Activated B cell treated with CpG ODN at 0.5 μM for 24 hours (primary cell): ENCODE results near the gene TESMIN. TPM values are rescaled to one million over a fixed set of nuclear protein-coding genes. Genes with fewer than 3 reads are reported as not detected.

ENCODE experiments used
- ATAC-seq: fragments of 200-7000 bp; cut with Tn5 transposase; one replicate; pipeline ENCODE4 v1.10.0; 2021; ENCODE audit warnings: low read depth, mild to moderate bottlenecking, moderate library complexity
- CTCF ChIA-PET: fragments of 350-600 bp; sonication (Branson Sonifier 250); formaldehyde crosslinking; loops from one replicate; lab custom pipeline; 2021; ENCODE audit warnings: antibody characterized with exemption; lab: Charles Lee
- POLR2A ChIA-PET: fragments of 350-600 bp; sonication (Branson Sonifier 250); formaldehyde crosslinking; loops from one replicate; lab custom pipeline; 2021; ENCODE audit warnings: antibody characterized with exemption; lab: Charles Lee
- DNase-seq: peaks from one replicate; pipeline ENCODE4 v3.0.0; 2022
- H3K27ac Mint-ChIP-seq: one replicate; pipeline ENCODE4 v1.8.0; 2020; ENCODE audit warnings: mixed read lengths
- H3K27me3 Mint-ChIP-seq: one replicate; pipeline ENCODE4 v1.8.0; 2021; ENCODE audit warnings: mixed read lengths
- H3K36me3 Mint-ChIP-seq: one replicate; pipeline ENCODE4 v1.8.0; 2021; ENCODE audit warnings: low read depth, mixed read lengths
- H3K4me1 Mint-ChIP-seq: one replicate; pipeline ENCODE4 v1.8.0; 2021; ENCODE audit warnings: mixed read lengths
- H3K4me3 Mint-ChIP-seq: one replicate; pipeline ENCODE4 v1.8.0; 2020; ENCODE audit warnings: mild to moderate bottlenecking, mixed read lengths
- H3K9me3 Mint-ChIP-seq: one replicate; pipeline ENCODE4 v1.8.0; 2020; ENCODE audit warnings: mixed read lengths
- intact Hi-C: fragments of 100-400 bp; cut with micrococcal nuclease; formaldehyde crosslinking; loops from one replicate; pipeline ENCODE4 v1.15.1; 2024
- total RNA-seq: library from RNA; stranded (reverse); gene quantifications from 2 replicates; pipeline ENCODE4 v1.2.3, GENCODE V29; 2022
- TF ChIP-seq, protein P1 (sequence below): fragments of 200-600 bp; IDR thresholded peaks from one replicate; pipeline ENCODE4 v1.8.0; 2022; ENCODE audit warnings: antibody characterized with exemption, mild to moderate bottlenecking

Gene TESMIN
- total RNA-seq, 1 donor from 2014 or later = 3.0 TPM

DNA sequence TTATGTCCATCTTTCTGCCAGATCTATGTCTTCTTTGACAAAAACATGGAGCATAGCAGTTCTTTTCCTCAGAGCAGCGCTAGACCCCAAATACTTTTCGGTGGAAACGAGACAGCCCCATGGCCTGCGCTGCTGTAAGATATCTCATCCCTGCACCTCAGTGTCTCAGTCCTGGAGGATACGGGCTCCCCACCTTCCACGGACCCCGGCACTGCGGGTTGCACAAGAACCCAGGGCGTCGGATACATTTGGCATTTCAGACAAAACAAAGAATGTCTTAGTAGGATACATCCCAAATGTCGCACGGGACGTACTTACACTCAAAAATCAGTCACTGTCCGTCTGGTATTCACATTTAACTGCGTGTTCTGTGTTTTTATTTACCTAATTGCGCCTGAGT, 76.9 kb downstream of the TESMIN start:
- ChIA-PET POLR2A (no interaction called here), CTCF (no interaction called here)
- Mint-ChIP-seq H3K4me3 (no peak overlapping the region), H3K4me1 (no peaks in the 10 kb centered on the region), H3K27me3 (peaks cover 23% of the 10 kb centered on the region), H3K36me3 (no peaks in the 10 kb centered on the region), H3K27ac (no peak overlapping the region), H3K9me3 (no peaks in the 10 kb centered on the region)
- no peak for ATAC-seq
- TF ChIP-seq, protein P1, sequence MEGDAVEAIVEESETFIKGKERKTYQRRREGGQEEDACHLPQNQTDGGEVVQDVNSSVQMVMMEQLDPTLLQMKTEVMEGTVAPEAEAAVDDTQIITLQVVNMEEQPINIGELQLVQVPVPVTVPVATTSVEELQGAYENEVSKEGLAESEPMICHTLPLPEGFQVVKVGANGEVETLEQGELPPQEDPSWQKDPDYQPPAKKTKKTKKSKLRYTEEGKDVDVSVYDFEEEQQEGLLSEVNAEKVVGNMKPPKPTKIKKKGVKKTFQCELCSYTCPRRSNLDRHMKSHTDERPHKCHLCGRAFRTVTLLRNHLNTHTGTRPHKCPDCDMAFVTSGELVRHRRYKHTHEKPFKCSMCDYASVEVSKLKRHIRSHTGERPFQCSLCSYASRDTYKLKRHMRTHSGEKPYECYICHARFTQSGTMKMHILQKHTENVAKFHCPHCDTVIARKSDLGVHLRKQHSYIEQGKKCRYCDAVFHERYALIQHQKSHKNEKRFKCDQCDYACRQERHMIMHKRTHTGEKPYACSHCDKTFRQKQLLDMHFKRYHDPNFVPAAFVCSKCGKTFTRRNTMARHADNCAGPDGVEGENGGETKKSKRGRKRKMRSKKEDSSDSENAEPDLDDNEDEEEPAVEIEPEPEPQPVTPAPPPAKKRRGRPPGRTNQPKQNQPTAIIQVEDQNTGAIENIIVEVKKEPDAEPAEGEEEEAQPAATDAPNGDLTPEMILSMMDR = no peak
- intact Hi-C loops = no loop called here
- no peak for DNase-seq

DNA sequence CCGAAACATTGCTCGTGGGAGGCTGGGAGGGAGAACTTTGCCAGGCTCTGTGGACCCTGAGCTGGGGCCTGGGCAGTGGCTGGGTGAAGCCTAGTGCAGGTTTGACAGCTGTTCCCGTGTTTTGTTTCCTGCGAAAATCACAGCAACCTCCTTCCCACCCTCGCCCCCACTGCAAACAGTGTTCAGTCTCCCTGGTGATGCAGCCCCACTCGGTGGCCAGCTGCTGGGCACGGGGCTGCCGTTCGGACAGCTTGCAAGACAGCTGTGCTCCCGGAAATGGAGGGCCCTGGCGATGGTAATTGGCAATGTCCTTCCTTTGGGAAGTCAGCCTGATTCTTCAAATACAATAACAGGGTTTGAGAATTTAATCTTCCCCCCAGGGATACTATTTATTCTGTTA, 77.3 kb downstream of the TESMIN start:
- ATAC-seq = no peak
- POLR2A ChIA-PET = no interaction called here
- Mint-ChIP-seq H3K27me3 (peaks cover 23% of the 10 kb centered on the region), H3K27ac (no peak overlapping the region), H3K4me1 (no peaks in the 10 kb centered on the region), H3K9me3 (no peaks in the 10 kb centered on the region), H3K36me3 (no peaks in the 10 kb centered on the region), H3K4me3 (no peak overlapping the region)
- CTCF ChIA-PET = no interaction called here
- intact Hi-C loops = no loop called here
- DNase-seq = no peak
- TF ChIP-seq, protein P1 = no peak

DNA sequence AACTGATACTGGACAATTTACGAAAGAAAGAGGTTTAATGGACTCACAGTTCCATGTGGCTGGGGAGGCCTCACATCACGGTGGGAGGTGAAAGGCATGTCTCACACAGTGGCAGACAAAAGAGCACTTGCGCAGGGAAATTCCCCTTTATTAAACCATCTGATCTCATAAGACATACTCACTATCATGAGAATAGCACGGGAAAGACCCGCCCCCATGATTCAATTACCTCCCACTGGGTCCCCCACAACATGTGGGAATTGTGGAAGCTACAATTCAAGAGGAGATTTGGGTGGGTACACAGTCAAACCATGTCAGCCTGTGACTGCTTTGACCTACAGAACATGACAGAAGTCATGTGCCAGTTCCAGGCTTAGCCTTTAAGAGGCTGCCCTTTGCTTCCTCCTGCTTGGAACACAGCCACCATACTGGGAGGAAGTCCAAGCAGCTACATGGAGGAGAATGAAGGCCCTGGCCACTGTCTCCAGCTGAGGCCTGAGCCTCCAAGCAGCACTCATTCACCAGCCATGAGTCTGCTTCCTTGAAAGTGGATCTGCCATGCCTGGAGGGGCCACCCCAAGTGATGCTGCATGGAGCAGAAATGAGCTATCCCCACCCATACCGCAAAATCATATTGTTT, 77.9 kb downstream of the TESMIN start:
- TF ChIP-seq, protein P1 = no peak
- Mint-ChIP-seq H3K9me3 (no peaks in the 10 kb centered on the region), H3K4me3 (no peak overlapping the region), H3K27ac (no peak overlapping the region), H3K36me3 (no peaks in the 10 kb centered on the region), H3K4me1 (no peaks in the 10 kb centered on the region), H3K27me3 (peaks cover 23% of the 10 kb centered on the region)
- DNase-seq (no peak), ATAC-seq (no peak)
- ChIA-PET POLR2A (no interaction called here), CTCF (no interaction called here)
- intact Hi-C loops = no loop called here

DNA sequence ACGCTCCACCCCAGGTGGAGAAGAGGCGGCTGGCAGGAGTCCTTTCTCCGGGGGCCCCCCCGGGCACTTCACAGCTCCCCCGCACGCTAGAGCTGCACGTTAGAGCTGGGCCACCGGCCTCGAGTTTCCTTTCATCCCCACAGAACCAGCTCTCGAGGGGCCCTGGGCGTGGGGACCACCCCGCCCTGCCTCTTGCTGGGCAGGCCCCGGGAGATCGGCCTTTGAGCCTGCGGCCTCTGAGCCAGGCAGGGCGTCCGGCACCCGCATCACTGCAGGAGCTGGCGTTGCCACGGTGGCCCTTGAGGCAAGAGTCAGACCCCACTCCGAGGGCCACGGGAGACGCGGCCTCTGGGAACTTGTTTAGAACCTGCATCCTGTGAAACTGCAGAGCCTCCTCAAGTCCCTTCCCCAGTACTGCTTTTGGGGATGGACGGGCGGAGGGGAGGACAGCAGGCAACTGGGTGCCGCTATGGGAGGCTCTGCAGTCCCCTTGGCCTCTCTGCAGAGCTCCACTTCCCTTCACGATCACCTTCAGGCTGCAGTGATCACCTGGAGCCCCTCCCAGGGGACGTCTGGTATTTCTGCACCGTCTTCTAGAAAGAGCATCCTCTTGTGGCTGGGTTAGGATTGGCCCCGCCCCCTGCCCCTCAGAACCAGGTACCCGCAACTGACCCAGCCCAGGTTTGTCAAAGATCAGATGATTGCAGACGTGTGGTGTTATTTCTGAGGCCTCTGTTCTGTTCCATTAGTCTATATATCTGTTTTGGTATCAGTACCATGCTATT, 80.9 kb downstream of the TESMIN start:
- H3K4me1 Mint-ChIP-seq = no peaks in the 10 kb centered on the region
- peaks cover 16% of the 10 kb centered on the region for H3K27me3 Mint-ChIP-seq
- TF ChIP-seq, protein P1 = no peak
- no peak overlapping the region for H3K27ac Mint-ChIP-seq
- ATAC-seq (no peak), DNase-seq (no peak)
- ChIA-PET POLR2A (no interaction called here), CTCF (no interaction called here)
- H3K4me3 Mint-ChIP-seq = no peak overlapping the region
- H3K36me3 Mint-ChIP-seq = no peaks in the 10 kb centered on the region
- intact Hi-C loops = no loop called here
- no peaks in the 10 kb centered on the region for H3K9me3 Mint-ChIP-seq

DNA sequence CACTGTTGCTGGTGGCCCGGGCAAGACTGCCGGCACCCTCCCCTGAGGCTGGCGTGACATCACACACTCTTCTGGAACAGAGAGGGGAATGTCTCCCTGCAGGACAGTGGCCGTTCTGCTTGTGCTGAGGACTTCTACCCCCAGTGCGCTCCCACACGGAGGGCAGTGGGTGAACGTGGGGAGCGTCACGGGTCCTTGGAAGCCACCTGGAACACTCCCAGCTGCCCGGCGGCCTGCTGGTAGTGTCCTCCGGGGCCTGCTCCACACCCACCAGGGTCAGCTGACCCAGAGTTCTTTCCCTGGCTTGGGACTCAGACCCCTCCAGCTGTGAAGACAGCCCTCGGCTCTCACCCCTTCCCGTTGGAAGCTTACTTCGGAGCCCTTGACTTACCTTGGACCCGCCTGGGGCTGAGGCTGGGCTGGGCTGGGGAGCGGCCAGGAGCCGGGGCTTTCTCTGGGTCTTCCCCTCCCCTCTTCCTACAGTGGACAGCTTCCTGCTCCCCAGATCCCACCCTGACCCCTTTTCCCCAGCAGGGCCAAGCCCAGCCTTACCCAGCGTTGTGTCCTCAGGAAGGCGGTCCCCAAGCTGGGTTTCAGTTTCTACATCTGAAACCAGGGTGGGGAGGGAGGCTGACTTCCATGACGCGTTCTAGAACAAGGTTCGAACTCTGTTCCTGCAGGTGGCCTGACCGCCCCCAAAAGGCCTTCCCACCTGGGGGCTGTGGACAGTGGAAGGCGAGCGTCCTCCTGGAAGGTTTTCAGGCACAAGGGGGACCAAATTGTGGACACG, 81.8 kb downstream of the TESMIN start:
- DNase-seq (no peak), ATAC-seq (no peak)
- intact Hi-C loops = no loop called here
- H3K9me3 Mint-ChIP-seq = no peaks in the 10 kb centered on the region
- ChIA-PET CTCF (no interaction called here), POLR2A (interaction anchor here (0.6 kb wide), 1 partner anchor 174 kb away, joined by 4 read pairs; no protein-coding TSS in a partner anchor)
- H3K4me1 Mint-ChIP-seq = no peaks in the 10 kb centered on the region
- H3K4me3 Mint-ChIP-seq = no peak overlapping the region
- H3K36me3 Mint-ChIP-seq = no peaks in the 10 kb centered on the region
- H3K27ac Mint-ChIP-seq = no peak overlapping the region
- TF ChIP-seq, protein P1 = no peak
- peaks cover 18% of the 10 kb centered on the region for H3K27me3 Mint-ChIP-seq
